Superior temporal gyrus (tissue), 1 donor: ENCODE measurements around the gene HEATR5A.
"Not testable (repeated sequence)": the region's sequence is repeated elsewhere in the genome, so short reads cannot be mapped to it uniquely, and the experiment has no call there.

Experiments
- DNase-seq: peaks from one replicate; pipeline ENCODE4 v3.0.0-alpha.2; 2016; ENCODE audit errors: extremely low spot score

The HEATR5A gene

GRCh38 chr14:31389946-31390345 lies 30.4 kb downstream of the HEATR5A start:
- no peak for DNase-seq

GRCh38 chr14:31388687-31389413 lies 31.5 kb downstream of the HEATR5A start:
- DNase-seq, result no peak

- DNase-seq, result no peak
These were observed 33.3 kb downstream of the HEATR5A start for GRCh38 chr14:31387091-31387490.

- DNase-seq, result no peak
These were observed 34.1 kb downstream of the HEATR5A start for GRCh38 chr14:31386271-31386670.

- no peak for DNase-seq
These were observed 38.1 kb downstream of the HEATR5A start for GRCh38 chr14:31382221-31382620.

GRCh38 chr14:31380106-31380505 lies 40.2 kb downstream of the HEATR5A start:
- DNase-seq, result no peak

- not testable (repeated sequence) for DNase-seq
These were observed 41.0 kb downstream of the HEATR5A start for GRCh38 chr14:31379125-31379947.

- DNase-seq, result no peak
These were observed 42.9 kb downstream of the HEATR5A start for GRCh38 chr14:31377433-31377832.

GRCh38 chr14:31371646-31372045 lies 48.7 kb downstream of the HEATR5A start:
- DNase-seq, result no peak

- no peak for DNase-seq
These were observed 56.8 kb downstream of the HEATR5A start for GRCh38 chr14:31363331-31364073.

- DNase-seq, result no peak
These were observed 57.6 kb downstream of the HEATR5A start for GRCh38 chr14:31362746-31363145.

- not testable (repeated sequence) for DNase-seq
These were observed 58.6 kb downstream of the HEATR5A start for GRCh38 chr14:31361761-31362160.

GRCh38 chr14:31360919-31361662 lies 59.3 kb downstream of the HEATR5A start:
- DNase-seq, result no peak

GRCh38 chr14:31357279-31357678 lies 63.1 kb downstream of the HEATR5A start:
- no peak for DNase-seq

GRCh38 chr14:31346097-31346496 lies 74.3 kb downstream of the HEATR5A start:
- no peak for DNase-seq

GRCh38 chr14:31341280-31341679 lies 79.1 kb downstream of the HEATR5A start:
- DNase-seq, result no peak

GRCh38 chr14:31340297-31341063 lies 79.9 kb downstream of the HEATR5A start:
- DNase-seq, result no peak

- DNase-seq, result no peak
These were observed 80.6 kb downstream of the HEATR5A start for GRCh38 chr14:31339743-31340142.

- no peak for DNase-seq
These were observed 83.0 kb downstream of the HEATR5A start for GRCh38 chr14:31337331-31337730.

GRCh38 chr14:31336646-31337045 lies 83.7 kb downstream of the HEATR5A start:
- no peak for DNase-seq

- DNase-seq, result not testable (repeated sequence)
These were observed 89.0 kb downstream of the HEATR5A start for GRCh38 chr14:31331395-31331794.
